K562 (cell line): ENCODE results near the gene CIART. TPM values are rescaled to one million over a fixed set of nuclear protein-coding genes. Genes with fewer than 3 reads are reported as not detected.

ENCODE experiments used
- ATAC-seq: fragments of 200-7000 bp; cut with Tn5 transposase; 3 replicates; pipeline ENCODE4 v1.9.1; 2020; ENCODE audit warnings: moderate library complexity
- BruUV-seq: library from RNA; stranded (reverse); fragments of 400-500 nt; replicated peaks from 2 replicates; lab custom pipeline; 2021; lab: Mats Ljungman, UMichigan
- CTCF ChIA-PET: fragments of 300-600 bp; formaldehyde crosslinking; extraction: SDS; loops from one replicate; lab custom pipeline; 2021; ENCODE audit warnings: low intra/inter-chr PET ratio; lab: Yijun Ruan, JAX
- POLR2A ChIA-PET: fragments of 300-600, 350-650 bp; sonication (Branson Sonifier 250); formaldehyde crosslinking; extraction: SDS; loops from one replicate; lab custom pipeline; 2021; ENCODE audit warnings: antibody characterized with exemption, inconsistent platforms; lab: Yijun Ruan, JAX
- DNase-seq, 4 experiments: peaks; one replicate each; pipeline versions ENCODE4 v3.0.0 to v3.0.0-alpha.2; 2011 to 2018; ENCODE audit warnings: low spot score in 3 of 4, mixed read lengths in 3 of 4; ENCODE audit errors: extremely low read depth in 1 of 4
- FAIRE-seq: peaks from 2 replicates; lab custom pipeline; 2011; peaks lifted over from hg19 to GRCh38; lab: Jason Lieb, UNC
- H2AFZ ChIP-seq: 2 replicates; pipeline ENCODE4 v1.6.0; 2011; ENCODE audit warnings: low read depth, low read length, control low read depth, inconsistent platforms
- H3K27ac ChIP-seq: fragments of 200-600 bp; 3 replicates; pipeline ENCODE4 v1.8.0; 2011; ENCODE audit warnings: low read depth, mild to moderate bottlenecking, control low read depth, inconsistent platforms, low read length, moderate library complexity, mixed read lengths; ENCODE audit errors: extremely low read depth
- H3K27me3 ChIP-seq, 2 experiments: fragments of 300-600 bp in 1 of 2; 2 replicates in 1 of 2; 3 replicates in 1 of 2; pipeline versions ENCODE4 v1.6.0 to v1.8.0; 2011; ENCODE audit warnings: inconsistent platforms in 2 of 2, low read length in 2 of 2, mild to moderate bottlenecking in 1 of 2, mixed read lengths in 1 of 2, moderate library complexity in 1 of 2; ENCODE audit not compliant: control insufficient read depth in 2 of 2, insufficient read depth in 2 of 2
- H3K36me3 ChIP-seq: fragments of 300-600 bp; 3 replicates; pipeline ENCODE4 v1.8.0; 2011; ENCODE audit warnings: mild to moderate bottlenecking, low read length, inconsistent platforms; ENCODE audit not compliant: control insufficient read depth, insufficient read depth
- H3K4me1 ChIP-seq, 2 experiments: fragments of 200-600 bp in 1 of 2; replicated peaks in 1 of 2; 2 replicates in 1 of 2; 3 replicates in 1 of 2; pipeline versions ENCODE4 v1.5.1 to v1.8.0; 2011; ENCODE audit warnings: inconsistent platforms in 2 of 2, low read length in 2 of 2, mild to moderate bottlenecking in 1 of 2, mixed read lengths in 1 of 2, moderate library complexity in 1 of 2; ENCODE audit not compliant: control insufficient read depth in 2 of 2, insufficient read depth in 2 of 2
- H3K4me2 ChIP-seq: 2 replicates; pipeline ENCODE4 v1.6.1; 2011; ENCODE audit warnings: low read length, control low read depth, inconsistent platforms, mixed read lengths; ENCODE audit not compliant: insufficient read depth
- H3K4me3 ChIP-seq: fragments of 200-600 bp; sonication (generic), shearing (Covaris generic); 2 replicates; pipeline ENCODE4 v1.5.1; 2016; ENCODE audit warnings: control low read depth, inconsistent platforms
- H3K79me2 ChIP-seq: fragments of 200-600 bp; 3 replicates; pipeline ENCODE4 v1.8.0; 2011; ENCODE audit warnings: low read length, inconsistent platforms; ENCODE audit not compliant: control insufficient read depth, insufficient read depth
- H3K9ac ChIP-seq, 2 experiments: 2 replicates each; pipeline versions ENCODE4 v1.6.0 to v1.6.1; 2011; ENCODE audit warnings: low read depth in 2 of 2, low read length in 2 of 2, control low read depth in 1 of 2, inconsistent platforms in 1 of 2, mild to moderate bottlenecking in 1 of 2, mixed read lengths in 1 of 2; ENCODE audit not compliant: insufficient read depth in 1 of 2
- H3K9me1 ChIP-seq: one replicate; pipeline ENCODE4 v1.6.0; 2011; ENCODE audit warnings: inconsistent platforms, mild to moderate bottlenecking, low read length, moderate library complexity; ENCODE audit not compliant: control insufficient read depth, insufficient read depth
- H3K9me3 ChIP-seq: replicated peaks from 2 replicates; pipeline ENCODE4 v1.5.1; 2011; ENCODE audit warnings: low read depth, low read length, inconsistent platforms; ENCODE audit not compliant: control insufficient read depth, insufficient read depth
- H4K20me1 ChIP-seq: replicated peaks from 2 replicates; pipeline ENCODE4 v1.6.1; 2011; ENCODE audit warnings: low read length, inconsistent platforms, mixed read lengths; ENCODE audit not compliant: control insufficient read depth, insufficient read depth
- GATA2 ChIP-seq: sonication (generic); formaldehyde crosslinking; IDR thresholded peaks from 2 replicates; pipeline ENCODE4 v1.4.0; 2020; ENCODE audit warnings: mild to moderate bottlenecking, missing genetic modification reagents
- STAT5B ChIP-seq: fragments of 250-450 bp; sonication (Bioruptor Pico); IDR thresholded peaks from 2 replicates; pipeline ENCODE4 v1.8.0; 2021; ENCODE audit warnings: mild to moderate bottlenecking, inconsistent platforms
- ZNF184 ChIP-seq: sonication (generic); formaldehyde crosslinking; IDR thresholded peaks from 2 replicates; pipeline ENCODE4 v1.5.0; 2020; ENCODE audit warnings: missing genetic modification reagents
- WGBS: fragments of 100-300 bp; shearing (Covaris generic); methylation state at CpG from one replicate; pipeline ENCODE4 v1.1.6; 2016; ENCODE audit warnings: low coverage, mixed read lengths; ENCODE audit not compliant: insufficient coverage; ENCODE audit errors: missing lambda C conversion rate; 5-methylcytosine and 5-hydroxymethylcytosine counted together
- in situ Hi-C: fragments of 300-500 bp; cut with MboI; formaldehyde crosslinking; loops from 4 replicates; pipeline ENCODE4 v1.15.0; 2018; ENCODE audit warnings: inconsistent platforms, mixed read lengths
- intact Hi-C: fragments of 100-400 bp; cut with micrococcal nuclease; formaldehyde crosslinking; loops from 2 replicates; pipeline ENCODE4 v1.14.2; 2022
- polyA plus RNA-seq, 8 experiments: library from polyadenylated mRNA; depleted of rRNA in 4 of 8; stranded (reverse) in 5 of 8; unstranded in 3 of 8; fragments of >200 nt; fragmentation: Nextera tagmentation in 2 of 8; fragmentation: Illumina TruSeq in 1 of 8; extraction: Ambion mirVana in 2 of 8; extraction: Trizol in 1 of 8; gene quantifications; 2 replicates each; pipeline versions ENCODE4 v1.2.1 to v1.2.3, GENCODE V29; 2011 to 2014; ENCODE audit warnings: inconsistent platforms in 1 of 8, missing spikeins in 1 of 8
- total RNA-seq, 7 experiments: library from RNA; depleted of rRNA in 6 of 7; stranded (reverse); fragments of >200 nt in 6 of 7; fragmentation: Illumina TruSeq in 2 of 7; extraction: Trizol in 2 of 7; gene quantifications; 2 replicates each; pipeline versions ENCODE4 v1.2.1 to v1.2.3, GENCODE V29; 2011 to 2021; ENCODE audit warnings: low replicate concordance in 1 of 7
- TF ChIP-seq, protein P1 (sequence below): fragments of 450-650 bp; formaldehyde crosslinking; IDR thresholded peaks from 2 replicates; pipeline ENCODE4 v1.4.0; 2020; ENCODE audit warnings: mild to moderate bottlenecking

Gene CIART
- total and polyA plus RNA-seq, 9 of the 15 experiments (the other 6 are each of a cell fraction or from before 2014, with no cell fraction given) = 0.07 to 0.35 (median 0.19) TPM; not detected in 2

- no peaks in the 10 kb centered on the region for H3K36me3 ChIP-seq
- no peaks in the 10 kb centered on the region for H3K9me3 ChIP-seq
- ATAC-seq (no peak), DNase-seq (no peak), FAIRE-seq (no peak)
- peaks cover 5% of the 10 kb centered on the region for H3K79me2 ChIP-seq
- no peaks in the 10 kb centered on the region for H3K9me1 ChIP-seq
- peaks cover 8 to 15% of the 10 kb centered on the region in 2 experiments for H3K4me1 ChIP-seq
- 56% methylated on average over 1 of the region's 1 CpG for WGBS
- in situ Hi-C loops (no loop called here), intact Hi-C loops (no loop called here)
- no peaks in the 10 kb centered on the region for H4K20me1 ChIP-seq
- ChIA-PET CTCF (no interaction called here), POLR2A (interaction anchor here (0.6 to 2.1 kb wide), 9 partner anchors 11 to 673 kb away, joined by 3 to 15 read pairs (median 3); partner anchors contain the start of gene CA14)
- no peak overlapping the region for H3K4me3 ChIP-seq
- no peaks in the 10 kb centered on the region for H3K27me3 ChIP-seq
- no TSS peak for BruUV-seq
- no peak overlapping the region for H3K9ac ChIP-seq
- no peak overlapping the region for H3K27ac ChIP-seq
- no peak overlapping the region; the same call in 1 of the 2 replicates for H2AFZ ChIP-seq
- no peak overlapping the region for H3K4me2 ChIP-seq
- TF ChIP-seq STAT5B = no peak
- TF ChIP-seq ZNF184 = no peak
- TF ChIP-seq GATA2 (CRISPR knock-in tag) = no peak
- TF ChIP-seq, protein P1, sequence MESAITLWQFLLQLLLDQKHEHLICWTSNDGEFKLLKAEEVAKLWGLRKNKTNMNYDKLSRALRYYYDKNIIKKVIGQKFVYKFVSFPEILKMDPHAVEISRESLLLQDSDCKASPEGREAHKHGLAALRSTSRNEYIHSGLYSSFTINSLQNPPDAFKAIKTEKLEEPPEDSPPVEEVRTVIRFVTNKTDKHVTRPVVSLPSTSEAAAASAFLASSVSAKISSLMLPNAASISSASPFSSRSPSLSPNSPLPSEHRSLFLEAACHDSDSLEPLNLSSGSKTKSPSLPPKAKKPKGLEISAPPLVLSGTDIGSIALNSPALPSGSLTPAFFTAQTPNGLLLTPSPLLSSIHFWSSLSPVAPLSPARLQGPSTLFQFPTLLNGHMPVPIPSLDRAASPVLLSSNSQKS (CRISPR knock-in tag) = no peak
These were observed 9.0 kb upstream of the CIART start for GRCh38 chr1:150273311-150273710.
